Tibial nerve (tissue), 4 donors: Measurements from ENCODE around the gene TMEM92. TPM values are rescaled to one million over a fixed set of nuclear protein-coding genes. Genes with fewer than 3 reads are reported as not detected.
A peak's percentile ranks its signal among the peaks of the same experiment; 100 is the strongest.

ENCODE experiments used
- DNase-seq, 2 donors: peaks; one replicate each; pipeline ENCODE4 v3.0.0-alpha.2; 2019; ENCODE audit warnings: low spot score in 2 of 2
- H3K27ac ChIP-seq, 4 donors: fragments of 200-600 bp; sonication (generic) in 3 of 4; one replicate each; pipeline ENCODE4 v1.5.1; 2017 to 2019; ENCODE audit warnings: mild to moderate bottlenecking in 1 of 4
- H3K27me3 ChIP-seq, 2 donors: fragments of 200-600 bp; sonication (generic) in 1 of 2; one replicate each; pipeline versions ENCODE4 v1.5.1 to v1.6.0; 2017 to 2019
- H3K36me3 ChIP-seq, 3 donors: fragments of 200-600 bp; sonication (generic); one replicate each; pipeline ENCODE4 v1.5.1; 2018 to 2019
- H3K4me1 ChIP-seq, 4 donors: fragments of 200-600 bp; sonication (generic) in 3 of 4; one replicate each; pipeline ENCODE4 v1.5.1; 2017 to 2019
- H3K4me3 ChIP-seq, 4 donors: fragments of 200-600 bp; sonication (generic) in 3 of 4; one replicate each; pipeline ENCODE4 v1.5.1; 2017 to 2019; ENCODE audit warnings: mild to moderate bottlenecking in 1 of 4, moderate library complexity in 1 of 4
- H3K9me3 ChIP-seq, 4 donors: fragments of 200-600 bp; sonication (generic) in 3 of 4; one replicate each; pipeline ENCODE4 v1.5.1; 2017 to 2019
- EP300 ChIP-seq, 2 donors: sonication (generic); formaldehyde crosslinking; IDR thresholded peaks; one replicate each; pipeline ENCODE4 v1.6.1; 2017; ENCODE audit warnings: antibody characterized with exemption in 2 of 2, mild to moderate bottlenecking in 1 of 2
- POLR2A ChIP-seq, 2 donors: fragments of 450-650 bp; IDR thresholded peaks; one replicate each; pipeline ENCODE4 v1.6.1; 2017; ENCODE audit warnings: antibody characterized with exemption in 2 of 2, mild to moderate bottlenecking in 2 of 2, moderate library complexity in 2 of 2
- WGBS, 2 donors: methylation state at CpG; one replicate each; pipeline ENCODE4 v1.1.5; 2018; 5-methylcytosine and 5-hydroxymethylcytosine counted together
- total RNA-seq, 4 donors: library from RNA; depleted of rRNA; stranded (reverse); fragments of >200 nt; gene quantifications; one replicate each; pipeline ENCODE4 v1.1.0, GENCODE V29; 2016
- TF ChIP-seq, protein P1 (sequence below), 5 experiments: fragments of 200-600 bp in 3 of 5; fragments of 450-650 bp in 2 of 5; sonication (generic) in 3 of 5; IDR thresholded peaks; one replicate each; pipeline ENCODE4 v1.5.1; 2016 to 2019; ENCODE audit warnings: antibody characterized with exemption in 5 of 5, mild to moderate bottlenecking in 3 of 5, moderate library complexity in 2 of 5

The TMEM92 gene
- total RNA-seq, 4 donors from 2014 or later, result 0.44 to 0.59 TPM; not detected in 2

GRCh38 chr17:50262001-50262794 is 12.1 kb upstream of the TMEM92 start:
- Histone ChIP-seq H3K9me3 (no peaks in the 10 kb centered on the region), H3K4me1 (peaks cover 0 to 78% (median 24%) of the 10 kb centered on the region in 4 donors), H3K4me3 (no peak overlapping the region), H3K36me3 (no peaks in the 10 kb centered on the region), H3K27me3 (peaks cover 0 to 3% of the 10 kb centered on the region in 2 donors), H3K27ac (no peak overlapping the region)
- DNase-seq, result no peak
- TF ChIP-seq EP300 (IDR thresholded peaks at IDR 0.05) (no peak), POLR2A (IDR thresholded peaks at IDR 0.05) (no peak)
- TF ChIP-seq, protein P1, sequence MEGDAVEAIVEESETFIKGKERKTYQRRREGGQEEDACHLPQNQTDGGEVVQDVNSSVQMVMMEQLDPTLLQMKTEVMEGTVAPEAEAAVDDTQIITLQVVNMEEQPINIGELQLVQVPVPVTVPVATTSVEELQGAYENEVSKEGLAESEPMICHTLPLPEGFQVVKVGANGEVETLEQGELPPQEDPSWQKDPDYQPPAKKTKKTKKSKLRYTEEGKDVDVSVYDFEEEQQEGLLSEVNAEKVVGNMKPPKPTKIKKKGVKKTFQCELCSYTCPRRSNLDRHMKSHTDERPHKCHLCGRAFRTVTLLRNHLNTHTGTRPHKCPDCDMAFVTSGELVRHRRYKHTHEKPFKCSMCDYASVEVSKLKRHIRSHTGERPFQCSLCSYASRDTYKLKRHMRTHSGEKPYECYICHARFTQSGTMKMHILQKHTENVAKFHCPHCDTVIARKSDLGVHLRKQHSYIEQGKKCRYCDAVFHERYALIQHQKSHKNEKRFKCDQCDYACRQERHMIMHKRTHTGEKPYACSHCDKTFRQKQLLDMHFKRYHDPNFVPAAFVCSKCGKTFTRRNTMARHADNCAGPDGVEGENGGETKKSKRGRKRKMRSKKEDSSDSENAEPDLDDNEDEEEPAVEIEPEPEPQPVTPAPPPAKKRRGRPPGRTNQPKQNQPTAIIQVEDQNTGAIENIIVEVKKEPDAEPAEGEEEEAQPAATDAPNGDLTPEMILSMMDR (IDR thresholded peaks at IDR 0.05), result no peak
- 88 to 90% methylated on average over 14 of the region's 14 CpGs for WGBS, 2 donors

DNA sequence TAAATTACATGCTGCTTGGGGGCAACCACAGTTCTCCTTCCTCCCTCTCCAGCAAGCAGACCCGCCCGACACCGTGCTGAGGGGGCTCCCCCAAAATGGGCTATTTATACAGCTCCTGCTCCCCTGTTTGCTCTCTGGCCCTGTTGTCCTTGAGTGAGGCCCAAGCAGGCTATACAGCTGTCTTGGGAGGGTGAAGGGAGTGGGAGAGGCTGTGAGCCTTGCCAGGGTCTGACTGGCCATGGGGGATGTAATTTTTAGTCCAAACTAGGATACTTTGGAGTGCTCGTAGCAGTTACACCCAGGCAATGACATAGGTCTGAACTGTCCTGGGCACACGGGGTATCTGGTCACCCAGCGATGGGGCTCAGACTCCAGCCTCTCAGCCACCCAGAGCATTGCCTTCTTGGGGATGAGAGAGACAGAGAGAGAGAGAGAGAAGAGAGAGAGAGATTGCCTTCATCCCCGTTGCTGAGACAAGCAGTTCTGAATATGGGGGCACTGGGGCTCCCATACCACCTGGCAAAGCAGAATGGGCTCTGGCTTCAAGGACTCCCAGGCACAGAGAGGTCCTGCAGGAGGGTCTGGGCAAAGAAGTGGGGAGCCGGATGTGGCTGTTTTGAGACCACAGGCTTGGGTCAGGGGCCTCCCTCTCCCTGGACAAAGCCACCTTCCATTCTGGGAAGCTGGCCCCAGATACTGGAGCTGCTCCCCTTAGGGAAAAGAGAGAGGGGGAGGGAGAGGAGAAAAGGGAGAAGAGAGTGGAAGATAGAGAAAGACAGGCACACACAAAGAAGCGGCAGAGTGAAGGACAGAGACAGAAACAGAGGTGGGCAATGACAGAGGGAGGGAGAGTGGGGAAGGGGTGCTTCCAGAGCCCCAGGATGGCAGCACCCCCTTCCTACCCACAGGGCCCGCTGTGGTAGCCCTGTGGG is 10.7 kb upstream of the TMEM92 start:
- WGBS, 2 donors, result 57 to 58% methylated on average over 10 of the region's 10 CpGs
- no peak for DNase-seq
- Histone ChIP-seq H3K4me1 (peaks cover 0 to 78% (median 28%) of the 10 kb centered on the region in 4 donors), H3K4me3 (no peak overlapping the region), H3K27me3 (no peaks in the 10 kb centered on the region), H3K36me3 (no peaks in the 10 kb centered on the region), H3K9me3 (no peaks in the 10 kb centered on the region), H3K27ac (peak overlapping the region in 3 of 4 donors; percentile 19 to 92 (median 72))
- TF ChIP-seq, protein P1 (IDR thresholded peaks at IDR 0.05), result no peak
- TF ChIP-seq POLR2A (IDR thresholded peaks at IDR 0.05), result no peak
- no peak for TF ChIP-seq EP300 (IDR thresholded peaks at IDR 0.05)

DNA sequence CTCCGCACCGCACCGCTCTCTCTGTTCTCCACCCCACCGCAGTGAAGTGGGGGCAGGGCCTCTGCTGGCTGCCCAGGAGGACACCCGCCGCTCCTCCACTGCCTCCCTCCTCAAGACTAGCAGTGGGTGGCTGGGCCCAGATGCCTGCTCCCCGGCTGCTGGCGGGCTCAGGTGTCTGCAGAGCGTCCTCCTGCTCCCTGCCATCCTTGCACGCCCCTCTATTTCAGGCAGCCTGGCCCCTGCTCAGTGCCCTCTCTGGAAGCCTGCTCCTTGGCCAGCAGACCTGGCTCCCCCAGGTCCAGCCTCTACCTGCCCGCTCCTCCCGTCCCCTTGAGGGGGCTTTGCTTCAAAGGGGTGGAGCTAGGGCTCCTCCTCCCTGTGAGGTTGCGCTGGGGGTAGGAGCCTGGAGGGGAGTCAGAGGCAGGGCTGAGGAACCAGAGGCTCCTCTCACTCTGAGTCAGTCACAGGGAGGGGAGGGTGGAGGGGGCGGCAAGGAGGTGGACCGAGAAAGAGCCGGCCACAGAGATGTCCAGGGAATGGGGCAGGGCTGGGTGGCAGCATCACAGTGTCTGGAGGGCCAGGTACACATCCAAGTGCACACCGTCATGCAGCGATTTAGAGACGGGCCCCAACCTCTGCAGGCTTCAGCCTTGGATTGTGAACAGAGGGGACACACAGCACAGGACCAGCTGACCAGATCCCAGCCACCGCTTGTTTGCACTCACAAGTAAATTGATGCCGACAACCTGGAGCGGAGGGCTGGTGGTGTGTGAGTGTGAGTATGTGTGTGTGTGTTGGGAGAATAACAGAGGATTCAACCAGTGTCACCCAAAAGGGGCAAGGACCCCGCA is 9.8 kb upstream of the TMEM92 start:
- TF ChIP-seq, protein P1 (IDR thresholded peaks at IDR 0.05), result no peak
- no peak for TF ChIP-seq POLR2A (IDR thresholded peaks at IDR 0.05)
- TF ChIP-seq EP300 (IDR thresholded peaks at IDR 0.05), result no peak
- 56% methylated on average over 22 to 23 of the region's 23 CpGs for WGBS, 2 donors
- H3K27me3 ChIP-seq, result no peaks in the 10 kb centered on the region
- H3K4me3 ChIP-seq, result no peak overlapping the region
- no peak for DNase-seq
- peaks cover 0 to 78% (median 29%) of the 10 kb centered on the region in 4 donors for H3K4me1 ChIP-seq
- H3K27ac ChIP-seq, result peak overlapping the region in 3 of 4 donors; percentile 19 to 92 (median 72)
- H3K9me3 ChIP-seq, result no peaks in the 10 kb centered on the region
- no peaks in the 10 kb centered on the region for H3K36me3 ChIP-seq

DNA sequence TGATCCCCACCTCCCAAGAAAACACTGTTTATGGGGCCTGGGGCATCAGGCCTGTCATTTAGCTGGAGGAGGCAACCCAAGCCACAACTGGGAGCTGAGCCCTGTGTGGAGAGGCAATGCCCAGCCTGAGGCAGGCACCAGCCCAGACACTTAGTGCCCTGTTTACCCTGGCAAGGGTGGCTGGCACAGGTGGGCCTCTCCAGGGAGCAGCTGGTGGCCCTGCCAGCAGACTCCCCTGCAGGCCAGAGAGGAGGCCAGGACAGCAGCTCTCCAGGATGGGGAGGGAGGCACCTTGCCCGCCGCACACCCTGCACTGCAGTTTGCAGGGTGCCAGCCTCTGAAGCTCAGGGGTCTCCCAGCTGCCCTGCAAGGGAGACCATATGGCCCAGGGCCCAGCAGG is 9.1 kb upstream of the TMEM92 start:
- Histone ChIP-seq H3K4me1 (peaks cover 0 to 78% (median 26%) of the 10 kb centered on the region in 4 donors), H3K9me3 (no peaks in the 10 kb centered on the region), H3K4me3 (no peak overlapping the region), H3K27ac (peak overlapping the region in 2 of 4 donors; percentile 72 to 92), H3K27me3 (no peaks in the 10 kb centered on the region), H3K36me3 (no peaks in the 10 kb centered on the region)
- WGBS, 2 donors, result 80 to 100% methylated on average over 1 to 2 of the region's 2 CpGs
- TF ChIP-seq, protein P1 (IDR thresholded peaks at IDR 0.05), result no peak
- TF ChIP-seq EP300 (IDR thresholded peaks at IDR 0.05), result no peak
- TF ChIP-seq POLR2A (IDR thresholded peaks at IDR 0.05), result no peak
- no peak for DNase-seq
